Keratinocyte (primary cell): Measurements from ENCODE around the gene CLSTN1. TPM values are rescaled to one million over a fixed set of nuclear protein-coding genes. Genes with fewer than 3 reads are reported as not detected.
A peak's percentile ranks its signal among the peaks of the same experiment; 100 is the strongest.

Experiments
- DNase-seq: peaks from one replicate; pipeline ENCODE4 v3.0.0-alpha.2; 2011; ENCODE audit warnings: low read depth, missing footprints, low spot score
- FAIRE-seq: peaks from 2 replicates; lab custom pipeline; 2011; peaks lifted over from hg19 to GRCh38; lab: Jason Lieb, UNC
- H2AFZ ChIP-seq: 2 replicates; pipeline ENCODE4 v1.6.0; 2012; ENCODE audit warnings: low read length, control low read depth, inconsistent platforms; ENCODE audit not compliant: control insufficient read depth
- H3K27ac ChIP-seq: 2 replicates; pipeline ENCODE4 v1.5.1; 2011; ENCODE audit warnings: low read length; ENCODE audit not compliant: control insufficient read depth, insufficient read depth
- H3K27me3 ChIP-seq: 3 replicates; pipeline ENCODE4 v1.6.0; 2011; ENCODE audit warnings: low read length; ENCODE audit not compliant: control insufficient read depth, insufficient read depth; ENCODE audit errors: extremely low read depth
- H3K36me3 ChIP-seq, 2 experiments: 2 replicates in 1 of 2; 3 replicates in 1 of 2; pipeline ENCODE4 v1.5.1; 2011; ENCODE audit warnings: low read length in 2 of 2, mild to moderate bottlenecking in 1 of 2; ENCODE audit not compliant: control insufficient read depth in 2 of 2, insufficient read depth in 2 of 2; ENCODE audit errors: extremely low read depth in 1 of 2
- H3K4me1 ChIP-seq: 3 replicates; pipeline ENCODE4 v1.5.1; 2011; ENCODE audit warnings: low read length; ENCODE audit not compliant: control insufficient read depth, insufficient read depth; ENCODE audit errors: extremely low read depth
- H3K4me2 ChIP-seq: 3 replicates; pipeline ENCODE4 v1.6.0; 2011; ENCODE audit warnings: low read depth, low read length; ENCODE audit not compliant: control insufficient read depth, insufficient read depth; ENCODE audit errors: extremely low read depth
- H3K4me3 ChIP-seq, 3 experiments: fragments of 200-600 bp in 1 of 3; sonication (generic) in 1 of 3; 2 replicates in 2 of 3; 3 replicates in 1 of 3; pipeline ENCODE4 v1.5.1; 2011 to 2016; ENCODE audit warnings: low read length in 3 of 3, mild to moderate bottlenecking in 3 of 3, control low read depth in 2 of 3, inconsistent platforms in 1 of 3, low read depth in 1 of 3, mixed read lengths in 1 of 3, mixed run types in 1 of 3, moderate library complexity in 1 of 3; ENCODE audit not compliant: control insufficient read depth in 2 of 3, insufficient read depth in 2 of 3; ENCODE audit errors: extremely low read depth in 1 of 3
- H3K79me2 ChIP-seq: 2 replicates; pipeline ENCODE4 v1.6.0; 2012; ENCODE audit warnings: low read length; ENCODE audit not compliant: control insufficient read depth, insufficient read depth
- H3K9ac ChIP-seq: 3 replicates; pipeline ENCODE4 v1.6.0; 2011; ENCODE audit warnings: low read length; ENCODE audit not compliant: control insufficient read depth, insufficient read depth; ENCODE audit errors: extremely low read depth
- H3K9me1 ChIP-seq: 3 replicates; pipeline ENCODE4 v1.6.0; 2011; ENCODE audit warnings: low read length; ENCODE audit not compliant: control insufficient read depth, insufficient read depth; ENCODE audit errors: extremely low read depth
- H3K9me3 ChIP-seq: 2 replicates; pipeline ENCODE4 v1.5.1; 2012; ENCODE audit warnings: low read depth, low read length; ENCODE audit not compliant: control insufficient read depth
- H4K20me1 ChIP-seq: 3 replicates; pipeline ENCODE4 v1.6.0; 2011; ENCODE audit warnings: low read length; ENCODE audit not compliant: control insufficient read depth, insufficient read depth; ENCODE audit errors: extremely low read depth
- CTCF ChIP-seq, 3 experiments: IDR thresholded peaks in 1 of 3; conservative IDR thresholded peaks in 1 of 3; optimal IDR thresholded peaks in 1 of 3; 2 replicates in 2 of 3; 3 replicates in 1 of 3; pipeline versions ENCODE3 to v1.5.1; 2011; ENCODE audit warnings: low read length in 3 of 3, mild to moderate bottlenecking in 3 of 3, moderate library complexity in 2 of 3, control low read depth in 1 of 3, inconsistent platforms in 1 of 3; ENCODE audit not compliant: insufficient read depth in 2 of 3; ENCODE audit errors: extremely low read depth in 1 of 3
- EZH2 ChIP-seq: IDR thresholded peaks from one replicate; pipeline ENCODE4 v1.6.1; 2012; ENCODE audit warnings: inconsistent platforms, mild to moderate bottlenecking, low read length, moderate library complexity
- dilution Hi-C: fragments of 300-500 bp; cut with MboI; formaldehyde crosslinking; loops from one replicate; pipeline ENCODE4 v1.7.0; 2020; ENCODE audit warnings: low sequenced_read_pairs; ENCODE audit not compliant: extremely low pct_ligation_motif_present
- polyA plus RNA-seq, 5 experiments: library from polyadenylated mRNA; depleted of rRNA in 3 of 5; stranded (reverse) in 3 of 5; stranded (forward) in 1 of 5; unstranded in 1 of 5; fragments of >200 nt; gene quantifications; 1 replicate in 1 of 5; 2 replicates in 3 of 5; 3 replicates in 1 of 5; pipeline versions ENCODE4 v1.2.1 to v1.2.3, GENCODE V29; 2011 to 2012; ENCODE audit warnings: missing spikeins in 2 of 5, low read depth in 1 of 5, low replicate concordance in 1 of 5

The CLSTN1 gene
- polyA plus RNA-seq, 1 donor (not counting 4 experiments of a cell fraction or from before 2014, with no cell fraction given), result 90.3 TPM

GRCh38 chr1:9690440-9691107 lies 133.2 kb downstream of the CLSTN1 start:
- Histone ChIP-seq H3K9me3 (no peaks in the 10 kb centered on the region), H3K9me1 (no peaks in the 10 kb centered on the region), H3K4me1 (peaks cover 43% of the 10 kb centered on the region), H4K20me1 (no peaks in the 10 kb centered on the region), H3K79me2 (peaks cover 3% of the 10 kb centered on the region), H3K4me2 (peak overlapping the region; percentile 85), H3K9ac (peak overlapping the region; percentile 76), H3K27me3 (no peaks in the 10 kb centered on the region), H3K36me3 (peaks cover 3 to 5% of the 10 kb centered on the region in 2 experiments), H3K4me3 (peak overlapping the region; percentile 54 to 69 (median 55)), H3K27ac (peak overlapping the region; percentile 23), H2AFZ (no peak overlapping the region)
- dilution Hi-C loops, result no loop called here
- TF ChIP-seq CTCF (optimal IDR thresholded peaks at IDR 0.05 in 1 of 3, IDR thresholded peaks at IDR 0.05 in 1 of 3, conservative IDR thresholded peaks at IDR 0.05 in 1 of 3; ENCODE audit: extremely low read depth in 1 of 3, insufficient read depth in 2 of 3, low read length in 3 of 3) (no peak), EZH2 (no peak)
- FAIRE-seq (no peak), DNase-seq (no peak)

GRCh38 chr1:9689971-9690381 lies 133.8 kb downstream of the CLSTN1 start:
- Histone ChIP-seq H3K9ac (peak overlapping the region; percentile 76), H3K79me2 (peaks cover 3% of the 10 kb centered on the region), H4K20me1 (no peaks in the 10 kb centered on the region), H3K27me3 (no peaks in the 10 kb centered on the region), H2AFZ (no peak overlapping the region), H3K9me3 (no peaks in the 10 kb centered on the region), H3K4me1 (peaks cover 44% of the 10 kb centered on the region), H3K9me1 (no peaks in the 10 kb centered on the region), H3K36me3 (peaks cover 3 to 5% of the 10 kb centered on the region in 2 experiments), H3K27ac (peak overlapping the region; percentile 23), H3K4me2 (peak overlapping the region; percentile 85), H3K4me3 (peak overlapping the region; percentile 54 to 69 (median 55))
- FAIRE-seq (no peak), DNase-seq (no peak)
- dilution Hi-C loops, result no loop called here
- TF ChIP-seq EZH2, result no peak
- TF ChIP-seq CTCF (optimal IDR thresholded peaks at IDR 0.05 in 1 of 3, IDR thresholded peaks at IDR 0.05 in 1 of 3, conservative IDR thresholded peaks at IDR 0.05 in 1 of 3; ENCODE audit: extremely low read depth in 1 of 3, insufficient read depth in 2 of 3, low read length in 3 of 3), result peak in 2 of 3 experiments; percentile 14 to 16
